Endothelial cell of umbilical vein (primary cell): ENCODE data around the gene DENND1B. TPM values are rescaled to one million over a fixed set of nuclear protein-coding genes. Genes with fewer than 3 reads are reported as not detected.

Experiments
- BruUV-seq: library from RNA; stranded (reverse); fragments of 400-500 nt; replicated peaks from 2 replicates; lab custom pipeline; 2021; lab: Mats Ljungman, UMichigan
- CTCF ChIA-PET: fragments of 300-600, 350-600 bp; sonication (Branson Sonifier 250); formaldehyde crosslinking; loops from one replicate; lab custom pipeline; 2021; ENCODE audit warnings: antibody characterized with exemption, inconsistent platforms; lab: Charles Lee
- POLR2A ChIA-PET: fragments of 300-600, 350-600 bp; sonication (Branson Sonifier 250); formaldehyde crosslinking; loops from one replicate; lab custom pipeline; 2021; ENCODE audit warnings: antibody characterized with exemption, inconsistent platforms; lab: Charles Lee
- DNase-seq: peaks from one replicate; pipeline ENCODE4 v3.0.0-alpha.2; 2011; ENCODE audit warnings: low read depth, low spot score
- FAIRE-seq: peaks from 2 replicates; lab custom pipeline; 2011; peaks lifted over from hg19 to GRCh38; lab: Jason Lieb, UNC
- H2AFZ ChIP-seq: 2 replicates; pipeline ENCODE4 v1.6.0; 2012; ENCODE audit warnings: low read depth, low read length, control low read depth, inconsistent platforms
- H3K27ac ChIP-seq: 2 replicates; pipeline ENCODE4 v1.5.1; 2011; ENCODE audit warnings: low read depth, mild to moderate bottlenecking, control low read depth, low read length, moderate library complexity; ENCODE audit not compliant: insufficient read depth
- H3K27me3 ChIP-seq, 2 experiments: 2 replicates each; pipeline versions ENCODE4 v1.6.0 to v1.6.1; 2011; ENCODE audit warnings: low read length in 2 of 2, mixed read lengths in 1 of 2; ENCODE audit not compliant: control insufficient read depth in 2 of 2, insufficient read depth in 2 of 2
- H3K36me3 ChIP-seq, 2 experiments: 2 replicates in 1 of 2; 3 replicates in 1 of 2; pipeline ENCODE4 v1.5.1; 2011; ENCODE audit warnings: low read length in 2 of 2, mild to moderate bottlenecking in 1 of 2, moderate library complexity in 1 of 2; ENCODE audit not compliant: control insufficient read depth in 2 of 2, insufficient read depth in 2 of 2; ENCODE audit errors: extremely low read depth in 1 of 2
- H3K4me1 ChIP-seq: 3 replicates; pipeline ENCODE4 v1.5.1; 2011; ENCODE audit warnings: mild to moderate bottlenecking, low read length; ENCODE audit not compliant: control insufficient read depth, insufficient read depth; ENCODE audit errors: extremely low read depth
- H3K4me2 ChIP-seq: 2 replicates; pipeline ENCODE4 v1.6.1; 2011; ENCODE audit warnings: low read length, control low read depth, mixed read lengths; ENCODE audit not compliant: insufficient read depth
- H3K4me3 ChIP-seq, 3 experiments: fragments of 200-600 bp in 1 of 3; sonication (generic), shearing (Covaris generic) in 1 of 3; replicated peaks in 1 of 3; 2 replicates each; pipeline ENCODE4 v1.5.1; 2011 to 2016; ENCODE audit warnings: control low read depth in 3 of 3, low read length in 3 of 3, mild to moderate bottlenecking in 2 of 3, inconsistent platforms in 1 of 3, low read depth in 1 of 3, moderate library complexity in 1 of 3; ENCODE audit not compliant: insufficient read depth in 1 of 3
- H3K79me2 ChIP-seq: 2 replicates; pipeline ENCODE4 v1.6.0; 2012; ENCODE audit warnings: low read length, inconsistent platforms; ENCODE audit not compliant: control insufficient read depth, insufficient read depth
- H3K9ac ChIP-seq: replicated peaks from 2 replicates; pipeline ENCODE3; 2011; ENCODE audit warnings: low read length, control low read depth; ENCODE audit not compliant: insufficient read depth; ENCODE audit errors: extremely low read depth
- H3K9me1 ChIP-seq: replicated peaks from 3 replicates; pipeline ENCODE4 v1.6.0; 2011; ENCODE audit warnings: mild to moderate bottlenecking, low read length; ENCODE audit not compliant: control insufficient read depth, insufficient read depth; ENCODE audit errors: extremely low read depth
- H3K9me3 ChIP-seq: replicated peaks from 2 replicates; pipeline ENCODE4 v1.5.1; 2012; ENCODE audit warnings: low read length, inconsistent platforms; ENCODE audit not compliant: control insufficient read depth, insufficient read depth
- H4K20me1 ChIP-seq: replicated peaks from 2 replicates; pipeline ENCODE3; 2011; ENCODE audit warnings: mild to moderate bottlenecking, low read length; ENCODE audit not compliant: control insufficient read depth, insufficient read depth; ENCODE audit errors: extremely low read depth
- CTCF ChIP-seq, 2 donors: IDR thresholded peaks; 1 replicate in 1 of 2; 2 replicates in 1 of 2; pipeline ENCODE4 v1.5.1; 2011; ENCODE audit warnings: low read length in 2 of 2, mild to moderate bottlenecking in 2 of 2, moderate library complexity in 2 of 2, control low read depth in 1 of 2, inconsistent platforms in 1 of 2, low read depth in 1 of 2; ENCODE audit not compliant: insufficient read depth in 1 of 2; ENCODE audit errors: extremely low read depth in 1 of 2
- EZH2 ChIP-seq: IDR thresholded peaks from 2 replicates; pipeline ENCODE4 v1.6.1; 2012; ENCODE audit warnings: borderline replicate concordance, low read depth, mild to moderate bottlenecking, moderate library complexity, low read length, inconsistent platforms; ENCODE audit not compliant: severe bottlenecking
- FOS ChIP-seq: IDR thresholded peaks from 2 replicates; pipeline ENCODE4 v1.6.1; 2011; ENCODE audit warnings: mild to moderate bottlenecking, low read length, moderate library complexity, borderline replicate concordance; ENCODE audit not compliant: insufficient read depth
- GATA2 ChIP-seq: IDR thresholded peaks from 2 replicates; pipeline ENCODE4 v1.7.0; 2011; ENCODE audit warnings: low read depth, mild to moderate bottlenecking, moderate library complexity, mixed read lengths, low read length; ENCODE audit not compliant: insufficient read length, insufficient read depth
- JUN ChIP-seq: IDR thresholded peaks from 2 replicates; pipeline ENCODE4 v1.6.1; 2011; ENCODE audit warnings: borderline replicate concordance, low read depth; ENCODE audit not compliant: insufficient read length, insufficient read depth
- MAX ChIP-seq: IDR thresholded peaks from 2 replicates; pipeline ENCODE4 v1.6.1; 2011; ENCODE audit not compliant: insufficient read depth, insufficient read length
- MYC ChIP-seq: IDR thresholded peaks from one replicate; pipeline ENCODE4 v1.6.1; 2011; ENCODE audit warnings: mild to moderate bottlenecking, low read depth, low read length
- POLR2A ChIP-seq: IDR thresholded peaks from 2 replicates; pipeline ENCODE4 v1.6.1; 2012; ENCODE audit warnings: low read depth, mild to moderate bottlenecking, control low read depth, low read length
- POLR2AphosphoS5 ChIP-seq: IDR thresholded peaks from 2 replicates; pipeline ENCODE4 v1.6.1; 2012; ENCODE audit warnings: low read depth, mild to moderate bottlenecking, control low read depth, low read length, moderate library complexity; ENCODE audit not compliant: insufficient read depth
- dilution Hi-C: fragments of 300-500 bp; cut with MboI; formaldehyde crosslinking; loops from one replicate; pipeline ENCODE4 v1.15.0; 2019; ENCODE audit warnings: low sequenced_read_pairs; ENCODE audit not compliant: extremely low pct_ligation_motif_present
- intact Hi-C: fragments of 100-400 bp; cut with micrococcal nuclease; formaldehyde crosslinking; loops from one replicate; pipeline ENCODE4 v1.10.0; 2022
- polyA plus RNA-seq, 4 experiments: library from polyadenylated mRNA; depleted of rRNA in 3 of 4; stranded (reverse) in 3 of 4; unstranded in 1 of 4; fragments of >200 nt; gene quantifications; 2 replicates each; pipeline versions ENCODE4 v1.2.1 to v1.2.3, GENCODE V29; 2011 to 2012; ENCODE audit warnings: missing spikeins in 1 of 4
- total RNA-seq: library from RNA; stranded (reverse); gene quantifications from 2 replicates; pipeline ENCODE4 v1.2.3, GENCODE V29; 2021

Gene DENND1B
- total and polyA plus RNA-seq, 2 donors (not counting 3 experiments of a cell fraction or from before 2014, with no cell fraction given): 0.97 to 3.3 TPM

- POLR2A ChIA-PET: interaction anchor here (0.7 kb wide), 1 partner anchor 100 kb away, joined by 5 read pairs; no protein-coding TSS in a partner anchor
- H3K27me3 ChIP-seq: no peaks in the 10 kb centered on the region
- H3K4me1 ChIP-seq: no peaks in the 10 kb centered on the region
- no peak overlapping the region for H3K27ac ChIP-seq
- dilution Hi-C loops: no loop called here
- FAIRE-seq (no peak), DNase-seq (no peak)
- no peaks in the 10 kb centered on the region for H3K9me1 ChIP-seq
- no peaks in the 10 kb centered on the region for H4K20me1 ChIP-seq
- H2AFZ ChIP-seq: no peak overlapping the region
- H3K4me3 ChIP-seq: peak overlapping the region in 1 of 3 experiments; percentile 27
- no peaks in the 10 kb centered on the region for H3K79me2 ChIP-seq
- intact Hi-C loops: no loop called here
- no peak for TF ChIP-seq CTCF (IDR thresholded peaks at IDR 0.05; ENCODE audit: extremely low read depth in 1 of 2, insufficient read depth in 1 of 2, low read depth in 1 of 2, low read length in 2 of 2)
- no peak for TF ChIP-seq JUN
- no peak for TF ChIP-seq EZH2
- TF ChIP-seq FOS: no peak
- TF ChIP-seq POLR2AphosphoS5: no peak
- no peak for TF ChIP-seq MYC
- TF ChIP-seq GATA2: no peak
- TF ChIP-seq MAX: no peak
- TF ChIP-seq POLR2A: no peak
- no TSS peak for BruUV-seq
- H3K9me3 ChIP-seq: no peaks in the 10 kb centered on the region
- no peak overlapping the region for H3K9ac ChIP-seq
- CTCF ChIA-PET: interaction anchor here (1.1 to 1.6 kb wide), 2 partner anchors 10 to 15 kb away, joined by 3 to 8 read pairs; no protein-coding TSS in a partner anchor
- H3K4me2 ChIP-seq: peak overlapping the region; percentile 11
- H3K36me3 ChIP-seq: no peaks in the 10 kb centered on the region
Observed at GRCh38 chr1:197675583-197676208, 99.6 kb downstream of the DENND1B start.
